Activated T-cell treated with anti-CD3 and anti-CD28 coated beads, Interleukin-2, amount 50 U/mL, for 48 hours (primary cell): ENCODE results near the gene TSPYL1.
"Not testable (repeated sequence)": the region's sequence is repeated elsewhere in the genome, so short reads cannot be mapped to it uniquely, and the experiment has no call there.

Source experiments
- DNase-seq, 2 experiments: peaks; one replicate each; pipeline ENCODE4 v3.0.0-alpha.2; 2020

TSPYL1 gene

DNA sequence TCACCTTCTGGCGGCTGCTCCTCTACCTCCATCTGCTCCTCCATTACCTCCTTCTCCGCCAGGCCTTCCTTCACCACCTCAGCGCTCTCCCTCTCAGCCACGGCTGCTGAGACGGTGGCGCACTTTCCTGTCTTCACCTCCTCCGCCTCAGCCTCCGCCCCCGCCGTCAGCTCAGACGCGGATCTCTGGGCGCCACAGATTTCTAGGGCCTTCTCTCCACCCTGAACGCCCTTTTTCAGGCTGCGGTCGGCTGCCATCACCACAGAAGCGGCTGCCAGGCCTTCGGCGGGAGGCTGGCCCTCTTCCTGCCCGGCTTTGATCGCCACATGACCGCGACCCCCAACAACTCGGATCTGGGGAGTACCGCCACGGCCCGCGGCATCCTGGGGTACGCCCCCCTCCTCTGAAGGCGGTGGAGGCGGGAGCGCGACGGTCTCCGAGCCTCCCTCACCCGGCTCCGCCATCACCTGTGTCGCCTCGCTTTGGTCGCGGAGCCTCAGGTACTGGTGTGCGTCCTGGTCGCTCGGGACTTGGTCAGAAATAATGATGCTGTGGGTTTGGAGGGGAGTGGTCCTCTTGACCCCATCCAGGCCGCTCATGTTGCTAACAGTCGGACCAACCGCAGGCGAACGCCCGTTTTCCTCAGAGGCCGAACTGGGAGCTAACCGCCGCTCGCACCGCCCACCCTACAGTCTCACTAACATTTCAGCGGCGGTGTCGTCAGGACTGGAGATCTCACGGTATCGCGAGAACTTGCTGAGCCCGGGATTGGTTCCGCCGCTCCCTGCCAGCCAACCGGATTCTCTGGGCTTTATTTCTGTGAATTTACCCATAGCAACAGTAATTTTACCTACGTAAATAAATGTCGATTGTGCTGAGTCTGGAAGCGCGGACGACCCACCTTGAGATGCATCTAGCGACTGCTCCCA is at the start of gene TSPYL1:
TSS of gene TSPYL1 (minus strand) at position 699 of the 929 bp plus-strand sequence. CDS start at position 599, 100 bp downstream.
- DNase-seq: peak; percentile 92 to 94

GRCh38 chr6:116329156-116329555 is 49.4 kb upstream of the TSPYL1 start:
- DNase-seq: no peak

- no peak for DNase-seq
These were observed 48.8 kb upstream of the TSPYL1 start for GRCh38 chr6:116328528-116328903.

- DNase-seq: no peak
These were observed 48.2 kb upstream of the TSPYL1 start for GRCh38 chr6:116327803-116328527.

DNA sequence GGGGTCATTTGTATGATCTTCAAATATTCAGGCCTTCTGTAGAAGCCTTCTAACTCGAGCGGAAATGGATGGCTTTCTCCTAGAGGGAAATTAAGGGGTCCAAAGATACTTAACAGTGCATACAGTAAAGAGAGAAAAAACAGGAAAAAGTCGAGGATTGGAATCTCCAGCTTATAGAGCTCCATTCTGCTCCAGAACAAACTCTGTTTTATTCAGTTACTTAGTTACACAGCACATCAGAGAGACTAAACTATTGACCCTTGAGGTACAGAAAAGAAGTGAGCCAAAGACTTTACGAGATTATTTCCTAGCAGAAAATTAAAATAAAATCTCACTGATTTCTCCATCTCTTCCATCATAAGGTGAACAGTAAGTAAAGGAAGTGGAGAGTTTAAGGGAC is 47.3 kb upstream of the TSPYL1 start:
- no peak for DNase-seq

DNA sequence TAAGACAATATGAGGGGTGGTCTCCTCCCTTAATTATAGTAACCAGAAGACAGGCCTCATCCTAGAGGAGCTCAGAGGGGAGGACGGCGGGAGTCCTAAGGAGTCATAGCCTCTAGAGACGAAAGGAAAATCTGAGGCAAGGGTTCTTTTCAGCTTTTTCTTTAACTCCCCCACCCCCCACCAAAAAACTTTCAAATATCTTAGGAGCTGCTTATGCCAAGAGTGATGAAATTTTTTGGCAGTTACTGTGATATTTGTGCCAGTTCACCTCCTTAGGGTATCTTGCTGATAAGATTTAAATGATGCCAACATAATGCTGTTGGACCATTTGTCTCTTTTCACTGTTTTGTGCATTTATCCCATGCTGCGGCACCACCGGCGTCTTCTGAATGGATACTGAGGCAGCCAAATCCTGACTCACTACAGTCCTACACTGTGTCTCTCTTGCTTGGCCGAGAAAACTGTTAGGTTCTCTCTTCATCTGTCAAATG is 46.5 kb upstream of the TSPYL1 start:
- no peak for DNase-seq

DNA sequence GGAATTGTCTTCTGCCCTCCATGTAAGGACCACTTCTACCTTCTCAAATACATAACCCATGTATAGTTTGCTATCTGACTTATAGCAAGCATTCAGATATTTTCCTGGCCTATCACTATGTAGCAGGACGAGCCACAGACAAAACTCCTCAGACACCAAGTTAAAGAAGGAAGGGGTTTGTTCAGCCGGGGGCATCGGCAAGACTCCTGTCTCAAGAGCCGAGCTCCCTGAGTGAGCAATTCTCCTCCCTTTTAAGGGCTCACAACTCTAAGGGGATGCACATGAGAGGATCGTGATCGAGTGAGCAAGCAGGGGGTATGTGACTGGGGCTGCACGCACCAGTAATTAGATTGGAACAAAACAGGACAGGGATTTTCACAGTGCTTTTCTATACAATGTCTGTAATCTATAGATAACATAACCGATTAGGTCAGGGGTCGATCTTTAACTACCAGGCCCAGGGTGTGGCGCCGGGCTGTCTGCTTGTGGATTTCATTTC is 46.0 kb upstream of the TSPYL1 start:
- DNase-seq: not testable (repeated sequence)

- no peak for DNase-seq
These were observed 44.1 kb upstream of the TSPYL1 start for GRCh38 chr6:116323863-116324262.

- not testable (repeated sequence) for DNase-seq
These were observed 42.2 kb upstream of the TSPYL1 start for GRCh38 chr6:116321933-116322332.

- no peak for DNase-seq
These were observed 37.2 kb upstream of the TSPYL1 start for GRCh38 chr6:116316772-116317467.

DNA sequence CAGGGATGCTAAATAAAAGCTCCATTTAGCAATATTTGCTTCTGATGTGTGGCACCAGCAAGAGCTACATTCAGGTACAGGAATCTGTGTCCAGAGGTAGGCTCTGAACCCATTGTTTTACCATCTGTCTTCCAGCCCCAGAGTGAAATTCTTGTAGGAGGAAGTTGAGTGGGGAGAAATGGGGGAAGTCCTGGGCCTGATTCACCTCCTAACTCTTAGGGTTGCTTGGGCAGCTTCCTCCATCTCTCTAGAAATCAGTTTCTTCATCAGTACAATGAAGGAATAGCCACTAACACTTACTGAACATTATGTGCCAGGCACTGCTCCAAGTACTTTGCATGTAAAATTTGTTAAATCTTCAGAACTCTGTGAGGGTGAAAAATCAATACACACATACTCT is 35.1 kb upstream of the TSPYL1 start:
- DNase-seq: no peak

- no peak for DNase-seq
These were observed 34.5 kb upstream of the TSPYL1 start for GRCh38 chr6:116314218-116314617.

DNA sequence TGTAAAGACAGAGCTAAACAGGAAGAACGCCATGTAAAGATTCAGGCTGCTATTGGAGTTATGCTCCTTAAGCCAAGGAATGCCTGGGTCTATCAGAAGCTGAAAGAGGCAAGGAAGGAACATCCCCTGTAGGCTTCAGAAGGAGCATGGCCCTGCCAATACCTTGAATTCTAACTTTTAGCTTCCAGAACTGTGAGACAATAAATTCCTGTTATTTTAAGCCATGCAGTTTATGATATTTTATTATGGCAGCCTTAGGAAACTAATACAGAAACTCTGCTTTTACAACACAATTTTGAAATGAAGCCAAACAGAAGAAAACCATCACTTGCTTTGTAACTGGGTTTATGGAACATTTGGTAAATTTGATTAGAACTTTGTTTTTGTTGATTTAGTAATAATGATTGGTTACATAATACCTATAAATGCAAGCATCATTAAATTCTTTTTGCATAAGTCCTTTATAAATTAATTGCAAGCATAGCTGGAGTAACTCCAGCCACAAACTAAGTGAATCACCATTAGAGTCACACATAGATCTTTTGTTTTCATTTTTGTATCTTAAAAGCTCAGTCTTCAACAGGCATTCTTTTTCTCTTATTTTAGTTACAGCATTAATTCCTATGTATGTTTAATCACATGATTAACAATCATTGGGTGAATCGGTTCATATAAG is 33.5 kb upstream of the TSPYL1 start:
- no peak for DNase-seq

- no peak for DNase-seq
These were observed 29.9 kb upstream of the TSPYL1 start for GRCh38 chr6:116309657-116310056.

GRCh38 chr6:116309001-116309400 is 29.3 kb upstream of the TSPYL1 start:
- DNase-seq: no peak

DNA sequence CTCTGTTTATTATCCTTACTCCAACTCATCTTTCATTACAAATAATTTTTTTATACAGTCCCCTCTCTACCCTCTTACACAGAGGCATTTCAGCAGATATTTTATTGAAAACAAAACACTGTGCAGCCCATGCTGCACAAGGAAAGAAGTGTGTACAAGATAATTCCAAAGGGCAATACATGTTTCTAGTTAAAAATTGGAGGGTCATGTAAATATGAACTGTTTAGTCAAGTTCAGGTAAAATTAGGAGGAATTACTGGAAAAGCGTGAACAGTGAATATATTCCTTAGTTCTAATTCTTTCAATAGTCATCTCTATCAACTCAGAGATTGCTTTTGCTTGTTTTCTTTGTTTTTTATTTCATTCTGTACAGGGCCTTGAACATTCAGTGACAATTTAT is 27.9 kb upstream of the TSPYL1 start:
- no peak for DNase-seq

GRCh38 chr6:116307001-116307400 is 27.3 kb upstream of the TSPYL1 start:
- no peak for DNase-seq

DNA sequence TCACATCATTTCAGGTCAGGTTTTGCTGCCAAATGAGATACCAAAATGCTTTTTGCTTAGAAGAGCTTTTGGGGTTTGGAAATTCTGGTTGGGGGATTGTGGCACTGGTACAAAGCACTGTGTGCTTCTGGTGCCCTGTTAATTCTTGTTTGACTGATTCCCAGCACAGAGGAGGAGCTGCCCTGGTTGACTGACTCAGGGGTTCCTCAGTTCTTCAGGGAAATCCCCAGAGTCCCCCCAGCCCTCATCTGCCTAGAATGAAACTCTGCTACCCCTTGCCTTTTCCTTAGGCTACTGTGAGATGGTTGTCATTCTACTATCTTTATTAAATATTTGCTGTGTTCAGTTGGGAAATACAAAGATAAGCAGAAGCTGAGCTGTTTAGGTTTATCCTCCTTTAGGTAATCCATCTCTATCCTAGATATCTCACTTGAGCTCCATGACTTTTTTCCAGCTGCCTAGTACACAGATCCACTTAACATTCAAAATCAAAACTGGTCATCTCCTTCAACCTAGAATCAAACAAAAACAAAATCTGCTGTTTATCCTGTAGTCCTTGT is 24.9 kb upstream of the TSPYL1 start:
- DNase-seq: no peak

DNA sequence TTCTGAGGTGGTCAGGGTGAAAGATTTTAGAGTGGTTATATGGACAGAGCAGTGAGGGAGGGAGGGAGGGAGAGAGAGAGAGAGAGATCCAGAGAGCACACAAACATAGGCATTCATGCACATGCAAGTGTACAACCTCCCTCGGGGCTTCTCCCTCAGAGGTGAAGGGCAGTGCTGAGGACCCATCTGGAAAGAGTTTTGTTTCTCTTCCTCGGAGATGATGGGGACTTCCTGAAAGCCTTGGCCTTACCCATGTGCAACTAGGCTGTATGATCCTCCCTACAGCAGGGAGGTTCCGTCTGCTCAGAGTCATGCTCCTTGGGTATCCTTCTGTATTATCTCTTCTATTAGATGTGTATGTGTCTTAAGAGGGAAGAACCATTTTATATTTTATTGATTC is 21.4 kb upstream of the TSPYL1 start:
- DNase-seq: no peak

DNA sequence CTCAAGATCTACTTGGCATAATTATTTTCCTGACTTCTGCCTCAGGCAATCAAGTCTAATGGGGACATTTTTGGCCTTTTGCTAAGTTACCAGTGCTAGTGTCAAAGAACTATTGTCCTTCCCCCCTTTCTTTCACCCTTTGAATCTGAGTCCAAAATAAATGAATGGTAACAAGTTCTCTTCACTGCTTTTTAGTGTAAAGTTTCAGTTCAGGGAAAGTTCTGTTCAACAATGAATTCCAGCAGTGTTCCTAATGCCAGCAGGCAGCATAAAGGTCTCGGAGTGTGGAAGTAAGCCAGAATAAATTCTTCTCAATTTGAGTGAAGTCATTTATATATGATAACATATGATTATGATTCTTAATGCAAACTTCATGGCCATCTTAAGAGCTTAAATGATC is 20.8 kb upstream of the TSPYL1 start:
- DNase-seq: no peak

- no peak for DNase-seq
These were observed 19.2 kb upstream of the TSPYL1 start for GRCh38 chr6:116298973-116299372.

DNA sequence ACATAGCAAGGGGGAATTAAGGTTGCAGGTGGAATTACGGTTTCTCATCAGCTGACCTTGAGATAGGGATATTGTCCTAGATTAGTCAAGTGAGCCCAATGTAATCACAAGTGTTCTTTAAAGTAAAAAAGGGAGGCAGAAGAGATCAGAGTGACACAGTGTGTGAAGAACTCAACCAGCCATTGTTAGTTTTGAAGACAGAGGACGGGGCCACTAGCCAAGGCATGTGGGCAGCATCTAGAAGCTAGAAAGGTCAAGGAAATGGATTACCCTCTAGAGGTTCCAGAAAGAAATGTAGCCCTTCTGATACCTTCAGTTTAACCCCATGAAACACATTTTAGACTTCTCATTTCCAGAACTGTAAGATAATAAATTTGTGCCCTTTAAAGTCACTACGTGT is 18.5 kb upstream of the TSPYL1 start:
- no peak for DNase-seq
